Amygdala (tissue), 56 donors: ENCODE measurements around the gene AFAP1.

ENCODE experiments used
- DNase-seq, 56 donors: peaks; one replicate each; lab custom pipeline; 2025; lab: John Stamatoyannopoulos, UW

The AFAP1 gene

DNA sequence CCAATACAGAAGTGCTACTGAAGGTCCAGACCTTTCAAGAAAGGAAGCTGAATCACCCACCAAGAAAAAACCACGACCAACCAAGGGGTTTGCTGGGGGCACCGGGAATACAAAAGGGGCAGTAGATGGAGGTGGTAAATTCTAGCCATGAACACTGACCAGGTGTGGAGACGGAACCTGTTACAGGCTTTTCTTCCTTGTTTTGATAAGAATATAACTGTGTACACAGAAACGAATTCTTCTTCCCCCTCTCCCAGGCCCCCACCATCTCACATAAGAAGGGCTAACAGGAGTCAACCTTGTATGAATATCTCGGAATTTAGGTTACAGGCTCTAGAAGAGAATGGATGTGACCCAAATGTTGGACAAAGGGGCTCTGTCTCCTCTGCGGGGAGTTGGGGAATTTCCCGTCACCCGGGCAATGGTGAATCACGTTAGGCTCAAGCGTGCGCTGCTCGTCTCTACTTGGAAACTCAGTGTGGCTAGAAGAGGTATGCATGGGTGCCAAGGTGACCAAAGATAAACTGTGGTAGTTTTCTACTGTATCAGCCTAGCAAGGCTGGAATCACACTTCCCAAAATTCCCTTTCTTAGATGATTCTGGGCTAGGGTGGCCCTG lies 87.0 kb downstream of the AFAP1 start:
- DNase-seq = peak in 2 of 56 donors; percentile 21

DNA sequence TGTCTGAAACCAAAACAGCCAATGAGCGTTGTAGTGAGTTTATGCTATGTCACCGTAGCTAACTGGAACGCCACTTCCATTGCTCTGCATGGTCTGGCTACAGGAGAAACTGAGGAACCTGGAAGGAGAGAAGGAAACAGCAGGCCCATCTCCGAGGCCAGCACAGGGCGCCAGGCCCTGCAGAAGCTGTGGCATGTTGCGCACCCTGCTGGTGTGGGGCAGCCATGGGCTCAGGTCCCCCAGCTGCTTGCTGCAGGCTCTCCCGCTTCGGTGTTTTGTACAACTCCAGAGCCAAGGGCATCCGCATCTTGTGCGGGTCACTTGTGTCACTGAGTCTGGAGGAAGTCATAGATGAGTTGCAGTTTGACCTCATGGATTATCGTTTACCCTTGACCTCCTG lies 89.2 kb downstream of the AFAP1 start:
- DNase-seq = no peak

DNA sequence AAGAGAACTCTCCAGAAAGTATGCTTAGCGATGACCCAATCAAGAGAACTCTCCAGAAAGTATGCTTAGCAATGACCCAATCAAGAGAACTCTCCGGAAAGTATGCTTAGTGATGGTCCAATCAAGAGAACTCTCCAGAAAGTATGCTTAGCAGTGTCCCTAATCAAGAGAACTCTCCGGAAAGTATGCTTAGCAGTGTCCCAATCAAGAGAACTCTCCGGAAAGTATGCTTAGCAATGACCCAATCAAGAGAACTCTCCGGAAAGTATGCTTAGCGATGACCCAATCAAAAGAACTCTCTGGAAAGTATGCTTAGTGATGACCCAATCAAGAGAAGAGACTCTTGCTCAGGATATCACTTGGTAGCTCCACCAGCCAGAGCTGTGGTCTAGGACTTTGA lies 92.5 kb downstream of the AFAP1 start:
- no peak for DNase-seq

DNA sequence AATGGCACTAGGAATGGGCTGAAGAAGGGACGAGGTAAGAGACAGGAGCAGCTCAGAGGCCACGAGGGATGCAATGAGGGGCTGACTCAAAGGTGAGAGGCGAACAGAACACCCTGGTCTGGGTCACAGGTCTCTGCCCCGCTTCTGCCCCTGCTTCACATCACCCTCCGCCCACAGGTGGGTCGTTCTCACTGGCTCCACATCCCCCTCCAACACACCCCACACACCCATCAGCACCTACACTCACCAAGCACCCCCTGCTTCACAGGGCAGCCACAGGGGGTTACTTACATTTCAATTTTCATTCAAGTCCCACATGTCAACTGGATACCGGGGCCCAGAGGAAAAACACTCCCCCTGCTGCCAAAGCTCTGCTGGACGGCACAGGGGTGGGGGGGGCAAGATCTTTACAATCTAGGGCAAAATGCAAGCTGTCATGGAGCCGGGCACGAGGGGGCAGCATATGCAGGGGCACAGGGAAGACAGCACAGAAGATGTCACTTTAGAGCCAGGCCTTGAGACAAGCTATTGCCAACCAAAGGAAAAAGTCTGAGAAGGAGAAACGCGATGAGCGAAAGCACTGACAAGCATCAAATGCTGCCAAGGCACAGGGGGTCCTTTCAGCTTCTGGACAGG lies 94.0 kb downstream of the AFAP1 start:
- no peak for DNase-seq

DNA sequence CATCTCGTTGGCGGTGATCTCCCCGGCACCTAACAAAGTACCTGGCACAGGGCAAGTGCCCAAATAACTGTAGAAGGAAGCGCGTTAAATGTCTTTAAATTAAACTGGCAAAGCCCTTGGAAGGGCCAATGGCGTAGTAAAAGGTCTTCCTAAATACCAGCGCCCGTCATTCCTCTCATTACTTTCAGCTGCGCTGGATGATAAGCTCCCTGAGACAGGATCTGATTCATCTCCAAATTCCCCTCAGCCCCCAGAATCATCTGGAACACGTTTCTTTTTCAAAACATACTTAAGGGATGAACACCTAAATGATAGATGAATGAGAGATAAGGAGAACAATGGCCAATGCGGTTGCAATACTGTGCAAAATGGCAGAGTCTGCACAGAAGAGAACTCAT lies 95.1 kb downstream of the AFAP1 start:
- no peak for DNase-seq

DNA sequence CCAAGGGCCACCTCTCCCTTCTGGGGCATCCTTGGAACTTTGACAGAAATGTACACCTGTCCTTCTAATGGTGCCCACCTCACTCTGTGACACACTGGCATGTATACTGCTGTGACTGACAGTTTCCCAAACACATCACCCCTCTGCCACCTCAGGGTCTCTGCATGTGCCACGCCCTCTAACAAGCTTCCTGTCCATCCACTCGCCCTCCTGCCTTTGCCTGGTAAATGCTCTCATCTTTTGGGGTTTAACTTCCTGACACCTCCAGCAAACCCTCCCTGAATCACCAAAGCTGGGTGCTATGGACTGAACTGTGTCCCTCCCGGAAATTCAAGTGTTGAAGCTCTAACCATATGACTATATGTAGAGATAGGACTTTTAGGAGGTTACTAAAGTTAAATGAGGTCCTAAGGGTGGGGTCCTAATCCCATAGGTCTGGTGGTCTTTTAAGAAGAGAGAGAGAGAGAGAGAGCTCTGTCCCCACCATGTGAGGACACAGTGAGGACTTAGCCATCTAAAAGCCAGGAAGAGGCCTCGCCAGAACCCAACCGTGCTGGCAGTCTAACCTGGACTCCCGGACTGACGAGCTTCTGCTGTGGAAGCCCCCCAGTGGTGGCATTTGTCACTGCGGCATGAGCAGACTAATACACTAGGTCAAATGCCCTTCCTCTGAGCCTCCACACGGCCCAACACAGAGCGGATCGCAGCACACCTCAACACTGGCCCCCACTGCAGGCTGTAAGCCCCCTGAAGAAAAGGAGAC lies 95.6 kb downstream of the AFAP1 start:
- DNase-seq = peak in 18 of 56 donors; percentile 20 to 61 (median 33)

DNA sequence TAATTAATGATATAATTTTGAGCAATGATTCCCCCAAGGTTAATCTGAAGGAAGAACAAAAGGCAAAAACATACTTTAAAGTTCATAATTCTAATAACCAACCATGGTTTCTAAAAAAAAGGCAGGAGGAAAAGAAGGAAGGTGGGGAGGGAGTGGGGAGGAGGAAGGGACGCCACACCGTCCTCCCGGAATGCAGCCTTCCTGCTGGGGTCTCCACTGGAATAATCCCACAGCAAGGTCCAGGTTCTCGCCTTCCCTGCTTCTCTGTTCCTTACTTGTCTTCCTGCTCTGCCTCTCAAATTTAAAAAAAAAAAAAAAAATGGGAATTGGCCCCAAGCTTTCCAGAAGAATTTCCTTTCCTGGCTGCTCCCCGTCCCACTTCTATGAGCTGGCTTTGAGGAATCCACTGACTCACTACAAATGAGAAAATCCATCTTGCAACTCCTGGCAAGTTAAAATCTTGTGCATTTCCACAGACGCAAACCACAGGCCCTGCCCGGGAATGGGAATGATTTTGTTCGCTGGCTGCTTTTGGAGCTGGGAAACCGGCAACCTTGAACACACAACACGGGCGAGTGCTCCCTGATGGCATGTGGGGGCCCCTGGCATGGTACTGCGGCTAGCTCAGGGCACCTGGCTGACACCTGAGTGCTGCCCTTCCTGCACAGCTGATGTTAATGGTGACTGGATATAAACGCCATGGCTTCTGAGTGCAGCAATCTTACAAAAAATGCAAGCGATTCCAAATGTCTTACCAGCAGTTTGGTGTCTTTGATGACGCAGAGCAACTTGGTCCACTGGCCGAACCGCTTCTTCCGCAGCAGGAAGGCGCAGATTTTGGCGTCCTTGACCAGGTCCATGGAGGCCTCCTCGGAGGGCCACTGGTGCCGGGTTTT lies 97.0 kb downstream of the AFAP1 start:
- no peak for DNase-seq

DNA sequence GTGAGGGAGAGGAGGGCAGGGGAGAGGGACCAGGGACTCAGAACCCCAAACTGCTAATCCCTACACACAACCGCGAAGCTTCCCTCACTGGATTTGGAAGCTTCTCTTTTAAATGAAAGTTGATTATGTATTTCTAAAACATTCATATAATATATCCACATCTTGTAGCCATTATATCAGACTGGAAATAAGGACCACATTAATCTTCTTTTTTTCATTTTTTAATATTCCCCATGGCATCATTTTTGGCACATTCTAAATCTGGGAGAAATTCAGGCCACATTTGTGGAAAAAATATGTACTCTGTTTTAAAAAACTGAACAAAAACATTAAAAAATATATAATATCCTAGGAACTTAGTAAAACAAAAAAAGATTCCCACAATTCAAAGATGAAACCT lies 97.8 kb downstream of the AFAP1 start:
- DNase-seq = no peak

DNA sequence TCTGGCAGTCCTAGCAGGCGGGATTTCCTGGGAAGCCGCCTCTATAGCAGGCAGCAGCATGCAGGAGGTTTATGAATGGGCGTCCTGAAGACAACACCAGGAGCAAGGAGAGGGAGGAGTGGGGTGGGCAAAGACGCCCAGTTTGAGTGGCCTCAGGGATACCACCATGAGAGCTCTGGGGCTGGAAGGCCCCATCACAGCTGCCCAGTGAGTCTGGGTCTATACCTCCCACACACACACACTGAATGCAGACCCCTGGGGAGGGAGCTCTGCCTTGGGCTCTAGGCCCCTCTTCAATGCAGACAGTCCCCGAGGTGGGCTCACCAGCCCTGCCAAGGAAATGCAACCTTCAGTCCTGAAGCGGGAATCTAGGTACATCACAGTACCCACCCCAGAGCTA lies 98.6 kb downstream of the AFAP1 start:
- no peak for DNase-seq

DNA sequence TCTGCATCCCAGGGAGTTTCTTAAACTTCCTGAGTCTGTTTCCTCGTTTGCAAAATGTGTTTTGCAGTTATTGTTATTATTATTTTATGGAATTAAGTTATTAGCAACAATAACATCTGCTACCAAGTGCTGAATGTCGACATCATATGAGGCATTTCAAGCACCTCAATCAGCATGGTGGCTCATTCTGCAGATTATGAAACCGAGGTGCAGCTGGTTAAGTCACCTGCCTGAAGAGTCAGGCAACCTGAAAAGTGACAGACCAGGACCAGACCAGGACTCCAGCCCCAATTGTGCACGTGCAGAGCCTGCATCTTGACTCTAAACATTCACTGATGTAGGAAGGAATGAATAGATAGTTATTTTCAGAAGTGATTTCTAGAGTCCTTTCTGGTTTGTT lies 99.8 kb downstream of the AFAP1 start:
- DNase-seq = no peak

DNA sequence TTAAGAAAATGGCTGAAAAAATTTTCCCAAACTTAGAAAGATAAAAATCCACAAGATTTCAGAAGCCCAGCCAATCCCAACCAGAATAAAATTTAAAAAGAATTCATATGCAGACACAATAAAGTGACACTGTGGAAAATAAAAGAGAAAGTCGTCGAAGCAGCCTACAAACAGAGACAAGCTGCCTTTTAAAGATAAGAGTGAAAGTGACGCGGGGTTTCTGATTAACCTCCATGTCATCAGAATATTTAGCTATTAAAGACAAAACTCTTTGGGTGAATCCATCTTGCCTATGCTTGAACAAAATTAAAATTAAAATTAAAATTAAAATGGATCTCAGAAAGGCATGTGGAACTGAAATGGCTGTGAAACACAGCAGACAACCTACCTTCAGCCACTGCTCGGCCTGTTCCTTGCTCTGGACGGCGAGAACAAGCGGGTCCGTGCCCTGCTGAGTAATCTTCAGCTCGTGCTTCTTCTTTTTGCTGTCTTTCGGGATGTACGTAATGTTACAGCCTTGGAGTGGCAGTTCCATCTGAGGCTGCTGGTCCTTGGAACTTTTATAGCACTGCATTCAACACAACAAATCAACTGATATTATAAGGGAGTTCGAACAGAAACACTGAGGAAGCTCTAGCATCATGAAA lies 101.4 kb downstream of the AFAP1 start:
- no peak for DNase-seq

DNA sequence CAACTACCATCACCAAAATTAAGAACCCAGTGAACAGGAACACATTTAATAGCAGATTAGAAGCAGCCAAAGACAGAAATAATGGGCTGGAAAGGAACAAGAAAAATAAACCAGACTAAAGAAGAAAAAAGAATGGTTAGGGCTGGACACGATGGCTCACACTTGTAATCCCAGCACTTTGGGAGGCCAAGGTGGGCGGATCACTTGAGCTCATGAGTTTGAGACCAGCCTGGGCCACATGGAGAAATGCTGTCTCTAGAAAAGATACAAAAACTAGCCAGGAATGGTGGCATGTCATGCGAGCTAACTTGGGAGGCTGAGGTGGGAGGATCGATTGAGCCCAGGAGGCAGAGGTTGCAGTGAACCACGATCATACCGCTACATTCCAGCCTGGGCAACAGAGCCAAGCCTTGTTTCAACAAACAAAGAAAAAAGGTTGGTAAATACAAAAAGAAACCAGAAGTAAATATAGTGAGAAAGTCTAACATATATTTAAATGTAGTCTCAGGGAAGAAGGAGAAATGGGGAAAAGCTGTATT lies 102.0 kb downstream of the AFAP1 start:
- no peak for DNase-seq

DNA sequence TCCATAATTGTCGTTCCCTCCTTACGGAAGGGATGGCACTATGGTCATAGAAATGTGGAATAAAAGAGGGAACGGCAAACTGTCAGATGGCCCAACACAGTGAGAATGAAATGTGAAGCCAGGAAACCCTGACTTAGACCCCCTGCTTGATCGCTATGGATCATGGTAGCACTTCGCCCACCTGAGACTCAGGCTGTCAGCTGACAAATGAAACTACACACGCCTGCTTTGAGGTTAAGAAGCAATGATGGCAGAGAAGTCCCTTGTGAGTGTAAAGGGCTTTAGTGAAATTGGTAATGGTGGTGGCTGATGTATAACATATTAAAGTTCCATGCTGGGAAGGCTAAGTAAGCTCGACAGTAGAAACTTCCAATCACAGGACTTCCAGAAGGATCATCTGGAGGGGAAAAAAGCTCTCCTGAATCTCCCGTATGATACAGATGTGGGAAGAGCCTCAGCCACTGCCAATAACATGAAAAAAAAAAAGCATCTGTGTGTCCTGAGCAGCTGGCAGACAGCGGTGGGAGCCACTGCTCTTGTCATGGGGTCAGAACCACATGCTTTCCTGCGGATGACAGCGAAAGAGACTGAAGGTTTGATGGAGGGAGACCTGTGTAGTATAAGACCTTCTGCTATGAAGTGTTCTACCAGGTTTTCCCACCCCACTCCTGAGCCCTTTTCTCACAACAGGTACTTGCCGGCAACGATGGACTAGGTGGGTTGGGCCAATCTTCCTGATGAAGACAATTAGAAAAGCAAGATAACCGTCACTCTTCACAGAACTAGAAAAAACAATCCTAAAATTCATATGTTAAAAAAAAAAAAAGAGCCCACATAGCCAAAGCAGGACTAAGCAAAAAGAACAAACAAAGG lies 107.6 kb downstream of the AFAP1 start:
- DNase-seq = no peak

DNA sequence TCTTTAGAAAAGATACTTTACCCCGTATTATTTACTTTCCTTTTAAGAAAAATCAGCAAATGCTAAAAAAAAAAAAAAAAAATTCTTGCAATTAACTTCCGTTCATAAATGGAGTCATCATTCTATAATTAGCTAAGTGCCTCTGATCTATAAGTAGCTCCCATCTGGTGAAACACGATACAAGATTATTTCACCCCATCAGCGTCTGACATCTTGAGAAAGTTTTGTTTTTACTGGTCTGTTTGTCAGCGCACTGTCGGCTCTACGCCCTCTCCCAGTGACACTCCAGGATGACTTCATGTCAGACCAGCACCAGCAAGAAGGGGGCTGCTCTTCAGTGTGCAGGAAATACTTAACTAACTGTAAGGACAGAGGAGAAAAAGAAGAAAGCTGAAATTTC lies 108.3 kb downstream of the AFAP1 start:
- no peak for DNase-seq

DNA sequence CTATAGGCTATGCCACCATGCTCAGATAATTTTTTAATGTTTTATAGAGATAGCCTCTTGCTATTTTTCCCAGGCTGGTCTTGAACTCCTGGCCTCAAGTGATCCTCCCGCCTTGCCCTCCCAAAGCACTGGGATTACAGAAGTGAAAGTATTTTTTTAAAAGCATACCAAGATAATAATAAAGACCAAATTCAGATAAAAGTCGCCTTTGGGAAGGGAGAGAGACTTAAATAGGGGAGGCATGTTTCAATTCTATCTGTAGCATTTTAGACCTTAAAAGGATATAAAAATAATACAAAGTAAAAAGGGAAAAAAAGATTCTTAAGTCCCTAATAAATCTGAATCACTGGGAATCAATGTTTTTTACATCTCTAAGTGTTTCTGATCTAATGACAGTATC lies 108.9 kb downstream of the AFAP1 start:
- no peak for DNase-seq

DNA sequence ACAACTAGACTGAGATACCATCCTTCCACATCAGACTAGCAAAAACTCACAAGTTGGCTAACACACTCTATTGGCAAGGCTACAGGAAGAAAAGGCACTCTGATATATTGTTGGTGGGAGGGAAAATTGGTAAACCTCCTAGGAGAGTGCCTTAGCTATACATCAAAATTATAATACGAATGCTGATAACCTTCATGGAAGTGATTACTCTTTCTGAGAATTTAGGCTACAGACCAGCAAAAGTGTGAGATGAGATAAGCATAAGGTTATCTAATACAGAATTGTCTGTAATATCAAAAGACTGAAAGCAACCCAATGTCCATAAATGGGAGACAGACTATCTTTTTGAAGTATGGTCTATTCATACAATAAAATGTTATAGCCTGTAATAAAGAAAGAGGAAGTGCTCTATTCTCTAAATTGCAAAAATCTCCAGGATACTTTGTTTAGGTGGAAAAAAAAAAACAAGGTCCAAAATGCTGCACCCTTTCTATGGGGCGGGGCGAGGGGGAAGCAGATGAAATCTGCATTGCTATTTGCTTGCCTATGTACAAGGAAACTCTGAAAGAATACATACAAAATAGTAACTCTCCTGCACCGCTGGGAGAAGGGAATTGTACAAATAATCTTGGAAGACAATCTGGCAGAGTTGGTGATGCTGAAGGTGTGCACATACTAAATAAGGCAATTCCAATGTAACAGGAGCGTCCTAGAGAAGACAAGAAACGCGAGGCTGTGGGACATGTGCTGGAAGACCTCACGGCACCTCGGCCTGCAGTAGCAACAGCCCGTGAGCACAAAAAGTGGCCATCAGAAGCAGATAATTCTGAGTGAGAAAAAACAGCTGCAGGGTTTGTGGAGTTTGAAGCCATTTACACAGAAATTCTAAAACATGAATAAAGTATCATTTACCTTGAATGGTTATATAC lies 109.7 kb downstream of the AFAP1 start:
- no peak for DNase-seq

DNA sequence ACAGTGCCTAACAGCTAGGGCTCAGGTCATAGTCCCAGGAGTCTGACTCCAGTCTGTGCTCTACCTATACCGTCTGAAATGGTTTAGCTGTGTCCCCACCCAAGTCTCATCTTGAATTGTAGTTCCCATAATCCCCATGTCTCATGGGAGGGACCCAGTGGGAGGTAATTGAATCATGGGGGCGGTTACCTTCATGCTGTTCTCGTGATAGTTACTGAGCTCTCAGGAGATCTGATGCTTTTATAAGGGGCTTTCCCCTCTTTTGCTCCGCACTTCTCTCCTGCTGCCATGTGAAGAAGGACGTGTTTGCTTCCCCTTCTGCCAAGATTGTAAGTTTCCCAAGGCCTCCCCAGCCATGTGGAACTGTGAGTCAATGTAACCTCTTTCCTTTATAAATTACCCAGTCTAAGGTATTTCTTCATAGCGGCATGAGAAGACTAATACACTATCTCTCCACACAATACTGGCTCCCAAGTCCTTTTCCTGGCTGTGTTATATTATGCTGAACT lies 110.8 kb downstream of the AFAP1 start:
- DNase-seq = no peak
